Kidney (tissue), 14 donors: Measurements from ENCODE around the gene ITPR2. TPM values are rescaled to one million over a fixed set of nuclear protein-coding genes. Genes with fewer than 3 reads are reported as not detected.

Experiments used
- DNase-seq, 5 donors: peaks; one replicate each; pipeline ENCODE4 v3.0.0-alpha.2; 2013 to 2020
- FAIRE-seq: peaks from 2 replicates; lab custom pipeline; 2012; peaks lifted over from hg19 to GRCh38; lab: Jason Lieb, UNC
- H3K27ac ChIP-seq, 2 donors: one replicate each; pipeline ENCODE4 v1.7.0; 2013; ENCODE audit warnings: low read depth in 2 of 2, low read length in 2 of 2, inconsistent platforms in 1 of 2
- H3K27me3 ChIP-seq: one replicate; pipeline ENCODE4 v1.7.1; 2013; ENCODE audit warnings: low read length, inconsistent platforms; ENCODE audit not compliant: control insufficient read depth, insufficient read depth
- H3K36me3 ChIP-seq, 3 donors: one replicate each; pipeline versions ENCODE4 v1.7.0 to v1.7.1; 2013; ENCODE audit warnings: low read length in 3 of 3, control low read depth in 1 of 3, inconsistent platforms in 1 of 3; ENCODE audit not compliant: insufficient read depth in 3 of 3, control insufficient read depth in 2 of 3
- H3K4me1 ChIP-seq, 3 donors: one replicate each; pipeline versions ENCODE4 v1.7.0 to v1.7.1; 2013; ENCODE audit warnings: low read length in 3 of 3, inconsistent platforms in 1 of 3, low read depth in 1 of 3; ENCODE audit not compliant: control insufficient read depth in 2 of 3, insufficient read depth in 2 of 3
- H3K4me3 ChIP-seq, 3 donors: one replicate each; pipeline versions ENCODE4 v1.7.0 to v1.8.1; 2013; ENCODE audit warnings: low read length in 3 of 3, control low read depth in 1 of 3, inconsistent platforms in 1 of 3
- H3K9ac ChIP-seq, 3 donors: one replicate each; pipeline versions ENCODE4 v1.7.0 to v1.7.1; 2013; ENCODE audit warnings: low read length in 3 of 3, control low read depth in 1 of 3, inconsistent platforms in 1 of 3
- H3K9me3 ChIP-seq, 3 donors: one replicate each; pipeline versions ENCODE4 v1.7.0 to v1.7.1; 2013; ENCODE audit warnings: low read length in 3 of 3, control low read depth in 1 of 3, inconsistent platforms in 1 of 3; ENCODE audit not compliant: control insufficient read depth in 2 of 3, insufficient read depth in 1 of 3
- intact Hi-C: fragments of 100-400 bp; cut with DNase I; formaldehyde crosslinking; loops from one replicate; pipeline ENCODE4 v1.11.1; 2022
- polyA plus RNA-seq: library from polyadenylated mRNA; stranded (reverse); fragments of 350-450 nt; fragmentation: Illumina TruSeq; extraction: RNeasy Lipid Tissue Mini Kit (QIAGEN cat#74804); gene quantifications from one replicate; pipeline ENCODE4 v1.2.3, GENCODE V29; 2014; ENCODE audit warnings: low read depth, low replicate concordance; ENCODE audit not compliant: insufficient read depth
- total RNA-seq: library from RNA; stranded (reverse); fragmentation: NEBNext Ultra II Directional; extraction: Animal tissue kit (Norgen Biotek cat#: 25700); gene quantifications from one replicate; pipeline ENCODE4 v1.2.1, GENCODE V29; 2021
- TF ChIP-seq, protein P1 (sequence below): IDR thresholded peaks from 3 replicates; pipeline ENCODE4 v1.5.1; 2012; ENCODE audit warnings: mild to moderate bottlenecking, moderate library complexity, borderline replicate concordance; ENCODE audit not compliant: insufficient read depth; ENCODE audit errors: extremely low read depth
- donor health status: control.
- donor health status: control.
- donor health status: control.
- donor health status: control.
- donor health status: control.
- donor health status: DM: yes; HTN: yes; CAD: no.
- donor health status: Normal renal cell carcinoma (clear cell type).

Gene ITPR2
- total and polyA plus RNA-seq, 2 donors from 2014 or later: 5.7 to 56.9 TPM

DNA sequence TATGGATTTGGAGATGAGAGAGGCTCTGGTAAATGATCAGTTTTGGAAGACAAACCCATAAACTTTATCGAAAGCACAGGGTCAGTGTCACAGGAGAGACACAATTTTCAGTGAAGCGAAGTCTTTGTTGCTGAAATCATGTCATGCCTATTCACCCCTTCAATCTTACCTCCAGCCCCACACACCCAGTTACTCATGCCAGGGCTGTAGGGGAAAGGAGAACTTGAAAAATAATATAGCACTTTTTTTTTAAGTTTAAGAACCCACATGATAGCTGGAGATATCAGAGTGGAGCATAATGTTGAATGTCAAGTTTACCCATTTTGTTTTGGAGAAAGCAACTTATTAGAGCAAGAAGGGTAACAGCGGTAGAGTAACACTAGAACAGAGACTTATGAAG is 530.2 kb downstream of the ITPR2 start:
- TF ChIP-seq, protein P1, sequence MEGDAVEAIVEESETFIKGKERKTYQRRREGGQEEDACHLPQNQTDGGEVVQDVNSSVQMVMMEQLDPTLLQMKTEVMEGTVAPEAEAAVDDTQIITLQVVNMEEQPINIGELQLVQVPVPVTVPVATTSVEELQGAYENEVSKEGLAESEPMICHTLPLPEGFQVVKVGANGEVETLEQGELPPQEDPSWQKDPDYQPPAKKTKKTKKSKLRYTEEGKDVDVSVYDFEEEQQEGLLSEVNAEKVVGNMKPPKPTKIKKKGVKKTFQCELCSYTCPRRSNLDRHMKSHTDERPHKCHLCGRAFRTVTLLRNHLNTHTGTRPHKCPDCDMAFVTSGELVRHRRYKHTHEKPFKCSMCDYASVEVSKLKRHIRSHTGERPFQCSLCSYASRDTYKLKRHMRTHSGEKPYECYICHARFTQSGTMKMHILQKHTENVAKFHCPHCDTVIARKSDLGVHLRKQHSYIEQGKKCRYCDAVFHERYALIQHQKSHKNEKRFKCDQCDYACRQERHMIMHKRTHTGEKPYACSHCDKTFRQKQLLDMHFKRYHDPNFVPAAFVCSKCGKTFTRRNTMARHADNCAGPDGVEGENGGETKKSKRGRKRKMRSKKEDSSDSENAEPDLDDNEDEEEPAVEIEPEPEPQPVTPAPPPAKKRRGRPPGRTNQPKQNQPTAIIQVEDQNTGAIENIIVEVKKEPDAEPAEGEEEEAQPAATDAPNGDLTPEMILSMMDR: no peak
- intact Hi-C loops: no loop called here

GRCh38 chr12:26299751-26300150 is 533.2 kb downstream of the ITPR2 start:
- DNase-seq (no peak), FAIRE-seq (no peak)
- no peak overlapping the region for H3K27ac ChIP-seq
- no peaks in the 10 kb centered on the region for H3K36me3 ChIP-seq
- H3K9me3 ChIP-seq: no peaks in the 10 kb centered on the region
- H3K27me3 ChIP-seq: no peaks in the 10 kb centered on the region
- intact Hi-C loops: no loop called here
- H3K9ac ChIP-seq: no peak overlapping the region
- no peak overlapping the region for H3K4me3 ChIP-seq
- TF ChIP-seq, protein P1: no peak
- H3K4me1 ChIP-seq: no peaks in the 10 kb centered on the region

More for the DNA sequence above, 530.2 kb downstream of the ITPR2 start:
- Histone ChIP-seq H3K9me3 (no peaks in the 10 kb centered on the region), H3K27ac (no peak overlapping the region), H3K27me3 (no peaks in the 10 kb centered on the region), H3K36me3 (no peaks in the 10 kb centered on the region), H3K9ac (no peak overlapping the region), H3K4me1 (no peaks in the 10 kb centered on the region), H3K4me3 (no peak overlapping the region)
- DNase-seq (no peak), FAIRE-seq (no peak)

DNA sequence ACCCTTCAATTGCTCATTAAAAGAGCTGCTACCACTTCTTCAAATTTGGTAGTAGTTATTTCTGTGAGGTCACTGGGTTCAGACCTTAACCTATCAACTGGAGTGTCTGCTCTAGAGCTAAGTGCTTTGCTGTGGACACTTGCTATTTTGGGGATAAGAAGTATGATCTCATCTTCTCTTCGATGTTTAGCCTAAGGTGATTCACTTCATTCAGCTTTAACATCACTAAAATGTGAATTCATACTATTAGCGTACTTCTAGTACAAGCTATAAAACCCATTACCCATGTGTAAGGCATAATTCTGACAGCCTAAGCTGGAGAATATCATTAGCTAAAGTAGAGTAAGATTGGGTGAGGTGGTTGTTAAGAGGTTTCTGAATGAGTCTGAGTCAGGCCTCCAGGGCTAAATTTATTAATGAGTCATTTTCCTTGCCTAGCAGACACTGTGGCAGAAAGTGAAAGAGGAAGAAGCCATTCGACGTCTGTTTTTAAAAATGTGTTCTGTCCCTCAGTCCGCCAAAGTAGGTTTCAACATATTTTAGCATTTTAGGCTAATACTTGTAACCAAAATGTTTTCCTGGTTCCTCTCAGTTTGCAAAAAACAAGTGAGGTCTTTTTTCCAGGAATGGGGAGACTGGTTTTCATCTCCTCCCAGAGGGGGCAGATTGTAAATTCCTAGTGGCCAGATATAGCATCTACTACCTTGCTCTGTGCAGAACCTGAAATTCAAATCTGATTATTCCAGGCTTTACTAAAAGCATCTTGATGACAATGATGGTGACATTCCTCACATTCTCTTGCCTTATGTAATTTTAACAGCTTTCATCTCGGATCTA is 534.0 kb downstream of the ITPR2 start:
- FAIRE-seq: peak; percentile 72
- no peak for DNase-seq
- intact Hi-C loops: no loop called here
- no peaks in the 10 kb centered on the region for H3K36me3 ChIP-seq
- H3K4me3 ChIP-seq: no peak overlapping the region
- no peak overlapping the region for H3K9ac ChIP-seq
- H3K27me3 ChIP-seq: no peaks in the 10 kb centered on the region
- TF ChIP-seq, protein P1: no peak
- peak overlapping the region in 1 of 2 donors; percentile 17 for H3K27ac ChIP-seq
- H3K9me3 ChIP-seq: no peaks in the 10 kb centered on the region
- no peaks in the 10 kb centered on the region for H3K4me1 ChIP-seq
